ENCODE measurements around the gene S100A7. TPM values are rescaled to one million over a fixed set of nuclear protein-coding genes. Genes with fewer than 3 reads are reported as not detected.
"Not testable (repeated sequence)": the region's sequence is repeated elsewhere in the genome, so short reads cannot be mapped to it uniquely, and the experiment has no call there.

Gene S100A7
- total RNA-seq, 1 donor from 2014 or later, result not detected

- TF ChIP-seq CTCF (IDR thresholded peaks at IDR 0.05), result no peak
- TF ChIP-seq EZH2phosphoT487 (IDR thresholded peaks at IDR 0.05), result no peak
- TF ChIP-seq EZH2 (IDR thresholded peaks at IDR 0.05), result no peak
- no peaks in the 10 kb centered on the region for H3K36me3 Mint-ChIP-seq
Observed at GRCh38 chr1:153415850-153416570, 44.4 kb downstream of the S100A7 start, which contains the start of gene S100A7A. Gene S100A7A, plus strand, starts transcription at chr1:153416520. Its CDS starts 1,563 bp downstream, at chr1:153418083.

GRCh38 chr1:153413961-153414360 is 46.5 kb downstream of the S100A7 start:
- H3K4me1 Mint-ChIP-seq; H3K36me3 ChIP-seq; H3K27ac Mint-ChIP-seq; H3K79me2 ChIP-seq (ENCODE audit: low read depth); H3K27me3 ChIP-seq; H3K27ac ChIP-seq; H3K27me3 Mint-ChIP-seq (ENCODE audit: insufficient read depth, low read depth); H3K9ac ChIP-seq; H3K9me3 Mint-ChIP-seq; H3K4me3 Mint-ChIP-seq; H3K4me1 ChIP-seq; H2AFZ ChIP-seq (replicated peaks); H3K4me3 ChIP-seq; H3K36me3 Mint-ChIP-seq; H4K20me1 ChIP-seq (ENCODE audit: low read depth); DNase-seq (ENCODE audit: low spot score); H3K4me2 ChIP-seq; H3F3A ChIP-seq (ENCODE audit: low read depth); H3K9me3 ChIP-seq (ENCODE audit: low read depth): not testable (repeated sequence)

More at GRCh38 chr1:153415850-153416570, 44.4 kb downstream of the S100A7 start, which contains the start of gene S100A7A:
- no peak within 1 kb of the TSS for H3K27ac Mint-ChIP-seq
- Histone ChIP-seq H4K20me1 (ENCODE audit: low read depth) (no peaks in the 10 kb centered on the region), H2AFZ (replicated peaks) (no peak within 1 kb of the TSS), H3K27ac (no peak within 1 kb of the TSS), H3K79me2 (ENCODE audit: low read depth) (no peaks in the 10 kb centered on the region), H3K27me3 (no peaks in the 10 kb centered on the region), H3K36me3 (no peaks in the 10 kb centered on the region), H3K4me1 (no peaks in the 10 kb centered on the region), H3K9me3 (ENCODE audit: low read depth) (no peaks in the 10 kb centered on the region), H3K4me2 (no peak within 1 kb of the TSS), H3K4me3 (no peak within 1 kb of the TSS), H3F3A (ENCODE audit: low read depth) (no peaks in the 10 kb centered on the region), H3K9ac (no peak within 1 kb of the TSS)
- no peaks in the 10 kb centered on the region for H3K4me1 Mint-ChIP-seq
- peaks cover 18% of the 10 kb centered on the region for H3K27me3 Mint-ChIP-seq (ENCODE audit: insufficient read depth, low read depth)
- peaks cover 3% of the 10 kb centered on the region for H3K9me3 Mint-ChIP-seq
- no peak within 1 kb of the TSS for H3K4me3 Mint-ChIP-seq
- DNase-seq (ENCODE audit: low spot score), result no peak

Other genes with a start within 250 kb of the S100A7 start
- gene PRR9, start 243.1 kb downstream of the S100A7 start, total RNA-seq (ENCODE audit: low replicate concordance), result not detected in 2 replicates
- not detected in 2 replicates for gene LORICRIN, start 201.0 kb downstream of the S100A7 start, total RNA-seq (ENCODE audit: low replicate concordance)
- gene PGLYRP3, start 147.7 kb downstream of the S100A7 start, total RNA-seq (ENCODE audit: low replicate concordance), result not detected in 2 replicates
- gene PGLYRP4, start 111.8 kb downstream of the S100A7 start, total RNA-seq (ENCODE audit: low replicate concordance), result not detected in 2 replicates
- gene S100A9, start 102.8 kb downstream of the S100A7 start, total RNA-seq (ENCODE audit: low replicate concordance), result not detected in 2 replicates
- gene S100A12, start 85.0 kb downstream of the S100A7 start, total RNA-seq (ENCODE audit: low replicate concordance), result not detected in 2 replicates
- gene S100A8, start 69.6 kb downstream of the S100A7 start, total RNA-seq (ENCODE audit: low replicate concordance), result not detected in 2 replicates
- not detected in 2 replicates for gene S100A7A, start 44.1 kb downstream of the S100A7 start, total RNA-seq (ENCODE audit: low replicate concordance)
- gene S100A6, start 75.3 kb upstream of the S100A7 start, total RNA-seq (ENCODE audit: low replicate concordance), result 0.34 TPM in 1 of 2 replicates, not detected in the other
- not detected in 2 replicates for gene S100A5, start 80.3 kb upstream of the S100A7 start, total RNA-seq (ENCODE audit: low replicate concordance)
- 22.4 and 34.3 TPM in 2 replicates for gene S100A4, start 85.2 kb upstream of the S100A7 start, total RNA-seq (ENCODE audit: low replicate concordance)
- not detected in 2 replicates for gene S100A3, start 88.6 kb upstream of the S100A7 start, total RNA-seq (ENCODE audit: low replicate concordance)
- not detected in 2 replicates for gene S100A2, start 105.2 kb upstream of the S100A7 start, total RNA-seq (ENCODE audit: low replicate concordance)
- gene S100A16, start 152.5 kb upstream of the S100A7 start, total RNA-seq (ENCODE audit: low replicate concordance), result 12.4 and 13.1 TPM in 2 replicates
- not detected in 2 replicates for gene S100A14, start 155.7 kb upstream of the S100A7 start, total RNA-seq (ENCODE audit: low replicate concordance)
- gene S100A13, start 166.9 kb upstream of the S100A7 start, total RNA-seq (ENCODE audit: low replicate concordance), result 78.9 and 87.4 TPM in 2 replicates
- gene S100A1, start 167.8 kb upstream of the S100A7 start, total RNA-seq (ENCODE audit: low replicate concordance), result 0.74 TPM in 1 of 2 replicates, not detected in the other
- gene CHTOP, start 173.4 kb upstream of the S100A7 start, total RNA-seq (ENCODE audit: low replicate concordance), result 96.1 and 104 TPM in 2 replicates
- gene SNAPIN, start 198.1 kb upstream of the S100A7 start, total RNA-seq (ENCODE audit: low replicate concordance), result 50.1 and 52.4 TPM in 2 replicates
- 474 and 475 TPM in 2 replicates for gene ILF2, start 210.3 kb upstream of the S100A7 start, total RNA-seq (ENCODE audit: low replicate concordance)
- gene NPR1, start 218.0 kb upstream of the S100A7 start, total RNA-seq (ENCODE audit: low replicate concordance), result 0.19 and 0.84 TPM in 2 replicates

Data from neural progenitor cell (in vitro differentiated cells).